GM23338 (cell line): ENCODE measurements around the gene ERBB4.

Source experiments
- EZH2 ChIP-seq: fragments of 200-600 bp; sonication (generic); IDR thresholded peaks from one replicate; pipeline ENCODE4 v1.8.0; 2017; ENCODE audit warnings: antibody characterized with exemption, mild to moderate bottlenecking, low read depth; ENCODE audit not compliant: unreplicated experiment
- TF ChIP-seq, protein P1 (sequence below), 2 experiments: fragments of 200-600 bp in 1 of 2; sonication (generic) in 1 of 2; conservative IDR thresholded peaks; 2 replicates each; pipeline versions ENCODE4 v1.5.1 to v1.6.1; 2016 to 2017; ENCODE audit warnings: antibody characterized with exemption in 2 of 2, low read depth in 2 of 2, mild to moderate bottlenecking in 2 of 2, moderate library complexity in 1 of 2
- TF ChIP-seq, protein P2 (sequence below): fragments of 250-450 bp; sonication (Bioruptor Pico); IDR thresholded peaks from 2 replicates; pipeline ENCODE4 v1.5.0; 2020; ENCODE audit warnings: mild to moderate bottlenecking, moderate library complexity

DNA sequence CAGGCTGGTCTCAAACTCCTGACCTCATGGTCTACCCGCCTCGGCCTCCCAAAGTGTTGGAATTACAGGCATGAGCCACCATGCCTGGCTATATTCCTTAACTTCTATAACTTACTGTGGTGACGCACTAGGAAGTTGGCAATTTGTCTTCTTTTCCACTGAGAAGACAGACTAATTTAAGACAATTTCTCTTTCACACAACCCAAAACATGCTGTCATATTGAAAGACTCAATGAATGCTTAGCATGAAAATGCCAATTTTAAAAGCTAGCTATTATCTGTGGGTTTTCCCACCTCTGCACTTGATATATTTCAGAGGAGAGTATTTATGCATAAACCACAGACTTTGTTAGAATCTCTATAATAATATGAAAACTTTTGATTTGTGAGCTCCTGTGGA is 84.5 kb downstream of the ERBB4 start:
- TF ChIP-seq EZH2: no peak
- TF ChIP-seq, protein P1, sequence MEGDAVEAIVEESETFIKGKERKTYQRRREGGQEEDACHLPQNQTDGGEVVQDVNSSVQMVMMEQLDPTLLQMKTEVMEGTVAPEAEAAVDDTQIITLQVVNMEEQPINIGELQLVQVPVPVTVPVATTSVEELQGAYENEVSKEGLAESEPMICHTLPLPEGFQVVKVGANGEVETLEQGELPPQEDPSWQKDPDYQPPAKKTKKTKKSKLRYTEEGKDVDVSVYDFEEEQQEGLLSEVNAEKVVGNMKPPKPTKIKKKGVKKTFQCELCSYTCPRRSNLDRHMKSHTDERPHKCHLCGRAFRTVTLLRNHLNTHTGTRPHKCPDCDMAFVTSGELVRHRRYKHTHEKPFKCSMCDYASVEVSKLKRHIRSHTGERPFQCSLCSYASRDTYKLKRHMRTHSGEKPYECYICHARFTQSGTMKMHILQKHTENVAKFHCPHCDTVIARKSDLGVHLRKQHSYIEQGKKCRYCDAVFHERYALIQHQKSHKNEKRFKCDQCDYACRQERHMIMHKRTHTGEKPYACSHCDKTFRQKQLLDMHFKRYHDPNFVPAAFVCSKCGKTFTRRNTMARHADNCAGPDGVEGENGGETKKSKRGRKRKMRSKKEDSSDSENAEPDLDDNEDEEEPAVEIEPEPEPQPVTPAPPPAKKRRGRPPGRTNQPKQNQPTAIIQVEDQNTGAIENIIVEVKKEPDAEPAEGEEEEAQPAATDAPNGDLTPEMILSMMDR (conservative IDR thresholded peaks at IDR 0.05; ENCODE audit: low read depth in 2 of 2): no peak
- TF ChIP-seq, protein P2, sequence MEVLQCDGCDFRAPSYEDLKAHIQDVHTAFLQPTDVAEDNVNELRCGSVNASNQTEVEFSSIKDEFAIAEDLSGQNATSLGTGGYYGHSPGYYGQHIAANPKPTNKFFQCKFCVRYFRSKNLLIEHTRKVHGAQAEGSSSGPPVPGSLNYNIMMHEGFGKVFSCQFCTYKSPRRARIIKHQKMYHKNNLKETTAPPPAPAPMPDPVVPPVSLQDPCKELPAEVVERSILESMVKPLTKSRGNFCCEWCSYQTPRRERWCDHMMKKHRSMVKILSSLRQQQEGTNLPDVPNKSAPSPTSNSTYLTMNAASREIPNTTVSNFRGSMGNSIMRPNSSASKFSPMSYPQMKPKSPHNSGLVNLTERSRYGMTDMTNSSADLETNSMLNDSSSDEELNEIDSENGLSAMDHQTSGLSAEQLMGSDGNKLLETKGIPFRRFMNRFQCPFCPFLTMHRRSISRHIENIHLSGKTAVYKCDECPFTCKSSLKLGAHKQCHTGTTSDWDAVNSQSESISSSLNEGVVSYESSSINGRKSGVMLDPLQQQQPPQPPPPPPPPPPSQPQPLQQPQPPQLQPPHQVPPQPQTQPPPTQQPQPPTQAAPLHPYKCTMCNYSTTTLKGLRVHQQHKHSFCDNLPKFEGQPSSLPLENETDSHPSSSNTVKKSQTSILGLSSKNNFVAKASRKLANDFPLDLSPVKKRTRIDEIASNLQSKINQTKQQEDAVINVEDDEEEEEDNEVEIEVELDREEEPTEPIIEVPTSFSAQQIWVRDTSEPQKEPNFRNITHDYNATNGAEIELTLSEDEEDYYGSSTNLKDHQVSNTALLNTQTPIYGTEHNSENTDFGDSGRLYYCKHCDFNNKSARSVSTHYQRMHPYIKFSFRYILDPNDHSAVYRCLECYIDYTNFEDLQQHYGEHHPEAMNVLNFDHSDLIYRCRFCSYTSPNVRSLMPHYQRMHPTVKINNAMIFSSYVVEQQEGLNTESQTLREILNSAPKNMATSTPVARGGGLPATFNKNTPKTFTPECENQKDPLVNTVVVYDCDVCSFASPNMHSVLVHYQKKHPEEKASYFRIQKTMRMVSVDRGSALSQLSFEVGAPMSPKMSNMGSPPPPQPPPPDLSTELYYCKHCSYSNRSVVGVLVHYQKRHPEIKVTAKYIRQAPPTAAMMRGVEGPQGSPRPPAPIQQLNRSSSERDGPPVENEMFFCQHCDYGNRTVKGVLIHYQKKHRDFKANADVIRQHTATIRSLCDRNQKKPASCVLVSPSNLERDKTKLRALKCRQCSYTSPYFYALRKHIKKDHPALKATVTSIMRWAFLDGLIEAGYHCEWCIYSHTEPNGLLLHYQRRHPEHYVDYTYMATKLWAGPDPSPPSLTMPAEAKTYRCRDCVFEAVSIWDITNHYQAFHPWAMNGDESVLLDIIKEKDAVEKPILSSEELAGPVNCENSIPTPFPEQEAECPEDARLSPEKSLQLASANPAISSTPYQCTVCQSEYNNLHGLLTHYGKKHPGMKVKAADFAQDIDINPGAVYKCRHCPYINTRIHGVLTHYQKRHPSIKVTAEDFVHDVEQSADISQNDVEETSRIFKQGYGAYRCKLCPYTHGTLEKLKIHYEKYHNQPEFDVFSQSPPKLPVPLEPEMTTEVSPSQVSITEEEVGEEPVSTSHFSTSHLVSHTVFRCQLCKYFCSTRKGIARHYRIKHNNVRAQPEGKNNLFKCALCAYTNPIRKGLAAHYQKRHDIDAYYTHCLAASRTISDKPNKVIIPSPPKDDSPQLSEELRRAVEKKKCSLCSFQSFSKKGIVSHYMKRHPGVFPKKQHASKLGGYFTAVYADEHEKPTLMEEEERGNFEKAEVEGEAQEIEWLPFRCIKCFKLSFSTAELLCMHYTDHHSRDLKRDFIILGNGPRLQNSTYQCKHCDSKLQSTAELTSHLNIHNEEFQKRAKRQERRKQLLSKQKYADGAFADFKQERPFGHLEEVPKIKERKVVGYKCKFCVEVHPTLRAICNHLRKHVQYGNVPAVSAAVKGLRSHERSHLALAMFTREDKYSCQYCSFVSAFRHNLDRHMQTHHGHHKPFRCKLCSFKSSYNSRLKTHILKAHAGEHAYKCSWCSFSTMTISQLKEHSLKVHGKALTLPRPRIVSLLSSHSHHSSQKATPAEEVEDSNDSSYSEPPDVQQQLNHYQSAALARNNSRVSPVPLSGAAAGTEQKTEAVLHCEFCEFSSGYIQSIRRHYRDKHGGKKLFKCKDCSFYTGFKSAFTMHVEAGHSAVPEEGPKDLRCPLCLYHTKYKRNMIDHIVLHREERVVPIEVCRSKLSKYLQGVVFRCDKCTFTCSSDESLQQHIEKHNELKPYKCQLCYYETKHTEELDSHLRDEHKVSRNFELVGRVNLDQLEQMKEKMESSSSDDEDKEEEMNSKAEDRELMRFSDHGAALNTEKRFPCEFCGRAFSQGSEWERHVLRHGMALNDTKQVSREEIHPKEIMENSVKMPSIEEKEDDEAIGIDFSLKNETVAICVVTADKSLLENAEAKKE (CRISPR knock-in tag): no peak
